Stimulated activated effector memory CD8-positive, alpha-beta T cell treated with anti-CD3 and anti-CD28 coated beads, Interleukin-12 subunit alpha, Interleukin-12 subunit beta, amount 100 ng/mL, for 72 hours (primary cell): ENCODE data around the gene PDILT.

ENCODE experiments used
- ATAC-seq: fragments of 150-1000 bp; cut with Tn5 transposase; 2 replicates; pipeline ENCODE4 v1.10.0; 2021
- DNase-seq, 2 donors: peaks; one replicate each; pipeline ENCODE4 v3.0.0; 2021 to 2022; ENCODE audit warnings: low spot score in 2 of 2
- H3K27ac Mint-ChIP-seq: one replicate; pipeline ENCODE4 v1.8.0; 2022; ENCODE audit warnings: mild to moderate bottlenecking, mixed read lengths
- H3K36me3 Mint-ChIP-seq: one replicate; pipeline ENCODE4 v1.8.0; 2022; ENCODE audit warnings: mild to moderate bottlenecking, mixed read lengths
- H3K4me1 Mint-ChIP-seq: one replicate; pipeline ENCODE4 v1.8.0; 2022; ENCODE audit warnings: mixed read lengths
- H3K4me3 Mint-ChIP-seq: one replicate; pipeline ENCODE4 v1.8.0; 2022; ENCODE audit warnings: mild to moderate bottlenecking, mixed read lengths
- H3K9me3 Mint-ChIP-seq: one replicate; pipeline ENCODE4 v1.8.0; 2022; ENCODE audit warnings: mixed read lengths

PDILT gene

DNA sequence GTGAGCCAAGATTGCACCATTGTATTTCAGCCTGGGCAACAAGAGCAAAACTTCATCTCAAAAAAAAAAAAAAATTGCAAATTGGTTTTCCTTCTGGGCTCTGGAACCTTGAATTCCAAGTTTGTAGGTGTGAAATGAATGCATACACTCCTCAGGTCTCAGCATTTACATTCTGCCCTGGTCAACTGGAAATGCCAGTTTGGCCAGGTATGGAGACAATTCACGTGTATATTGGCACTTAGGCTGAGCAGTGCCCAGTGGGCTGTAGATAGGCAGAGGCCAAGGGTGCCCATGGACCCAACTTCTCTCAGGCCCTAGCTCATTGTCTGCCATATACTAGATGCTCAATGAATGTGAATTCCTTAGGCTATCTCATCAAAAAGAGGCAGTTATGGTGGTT is 15.7 kb downstream of the PDILT start:
- H3K9me3 Mint-ChIP-seq, result no peaks in the 10 kb centered on the region
- DNase-seq (no peak), ATAC-seq (no peak)
- H3K27ac Mint-ChIP-seq, result no peak overlapping the region
- H3K4me1 Mint-ChIP-seq, result no peaks in the 10 kb centered on the region
- H3K4me3 Mint-ChIP-seq, result no peak overlapping the region
- H3K36me3 Mint-ChIP-seq, result no peaks in the 10 kb centered on the region

DNA sequence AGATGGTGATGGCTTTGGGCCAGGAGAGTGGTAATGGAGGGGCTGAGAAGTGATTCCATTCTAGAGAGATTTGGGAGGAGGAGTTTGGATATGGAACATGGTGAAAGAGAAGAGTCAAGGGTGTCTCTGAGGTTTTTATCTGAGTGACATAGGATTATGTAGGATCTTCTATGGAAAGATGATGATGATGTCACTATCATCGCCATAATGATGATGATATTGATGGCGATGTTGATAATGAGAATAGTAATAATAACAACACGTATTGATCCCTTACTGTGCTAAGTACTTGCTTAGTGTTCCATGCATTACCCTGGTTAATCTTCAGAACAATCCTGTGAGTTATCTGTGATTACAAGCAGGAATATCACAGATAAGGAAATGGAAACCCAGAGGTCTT is 16.6 kb downstream of the PDILT start:
- DNase-seq (no peak), ATAC-seq (no peak)
- Mint-ChIP-seq H3K27ac (no peak overlapping the region), H3K36me3 (no peaks in the 10 kb centered on the region), H3K4me3 (no peak overlapping the region), H3K9me3 (no peaks in the 10 kb centered on the region), H3K4me1 (no peaks in the 10 kb centered on the region)

DNA sequence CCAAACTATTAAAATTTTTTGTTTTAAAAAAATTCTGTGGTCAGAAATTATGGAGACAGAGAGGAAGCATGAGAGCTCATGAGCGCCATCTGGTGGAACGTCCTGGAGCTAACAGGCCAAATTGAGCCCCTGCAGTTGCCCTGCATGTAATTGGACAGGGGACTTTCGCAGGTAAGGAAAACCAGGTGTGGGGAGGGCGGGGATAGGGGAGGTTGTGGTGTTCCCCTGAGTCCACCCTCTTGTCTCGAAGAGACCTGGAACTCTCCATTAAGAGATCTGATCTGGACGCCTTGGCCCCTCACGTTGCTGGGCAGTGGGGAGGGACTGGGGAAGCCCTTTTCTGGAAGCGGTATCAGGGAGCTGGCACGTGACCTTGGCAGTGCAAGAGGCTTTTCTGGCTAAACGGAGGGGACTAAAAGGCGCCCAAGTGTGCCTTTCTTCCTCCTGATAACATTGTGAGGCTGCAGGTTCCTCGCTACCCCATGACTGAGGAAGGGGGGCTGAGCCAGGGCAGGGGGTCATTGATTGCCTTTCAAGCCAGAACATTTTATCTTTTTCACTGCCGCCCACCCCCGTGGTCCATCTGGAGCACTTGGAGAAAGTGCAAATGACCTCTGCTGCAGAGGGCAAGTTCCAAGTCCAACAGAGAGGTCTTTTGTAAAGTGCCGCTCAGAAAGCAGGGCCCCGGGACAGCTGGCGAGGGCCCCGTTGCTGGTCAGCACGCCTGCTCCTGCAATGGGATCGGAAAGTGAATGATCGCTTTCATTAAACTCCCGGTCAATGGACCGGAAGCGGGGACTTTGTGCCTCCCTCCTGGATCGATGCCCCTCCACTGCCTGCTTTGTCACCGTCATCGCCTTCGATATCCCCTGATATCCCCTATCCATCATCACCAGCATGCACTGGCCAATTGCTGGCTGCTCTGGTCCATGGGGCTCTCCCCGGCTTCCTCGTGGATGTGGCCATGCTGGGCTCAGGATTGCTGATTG is 18.4 kb downstream of the PDILT start:
- Mint-ChIP-seq H3K27ac (no peak overlapping the region), H3K9me3 (no peaks in the 10 kb centered on the region), H3K36me3 (no peaks in the 10 kb centered on the region), H3K4me1 (no peaks in the 10 kb centered on the region), H3K4me3 (no peak overlapping the region)
- ATAC-seq (no peak), DNase-seq (peak; percentile 24 to 69)

DNA sequence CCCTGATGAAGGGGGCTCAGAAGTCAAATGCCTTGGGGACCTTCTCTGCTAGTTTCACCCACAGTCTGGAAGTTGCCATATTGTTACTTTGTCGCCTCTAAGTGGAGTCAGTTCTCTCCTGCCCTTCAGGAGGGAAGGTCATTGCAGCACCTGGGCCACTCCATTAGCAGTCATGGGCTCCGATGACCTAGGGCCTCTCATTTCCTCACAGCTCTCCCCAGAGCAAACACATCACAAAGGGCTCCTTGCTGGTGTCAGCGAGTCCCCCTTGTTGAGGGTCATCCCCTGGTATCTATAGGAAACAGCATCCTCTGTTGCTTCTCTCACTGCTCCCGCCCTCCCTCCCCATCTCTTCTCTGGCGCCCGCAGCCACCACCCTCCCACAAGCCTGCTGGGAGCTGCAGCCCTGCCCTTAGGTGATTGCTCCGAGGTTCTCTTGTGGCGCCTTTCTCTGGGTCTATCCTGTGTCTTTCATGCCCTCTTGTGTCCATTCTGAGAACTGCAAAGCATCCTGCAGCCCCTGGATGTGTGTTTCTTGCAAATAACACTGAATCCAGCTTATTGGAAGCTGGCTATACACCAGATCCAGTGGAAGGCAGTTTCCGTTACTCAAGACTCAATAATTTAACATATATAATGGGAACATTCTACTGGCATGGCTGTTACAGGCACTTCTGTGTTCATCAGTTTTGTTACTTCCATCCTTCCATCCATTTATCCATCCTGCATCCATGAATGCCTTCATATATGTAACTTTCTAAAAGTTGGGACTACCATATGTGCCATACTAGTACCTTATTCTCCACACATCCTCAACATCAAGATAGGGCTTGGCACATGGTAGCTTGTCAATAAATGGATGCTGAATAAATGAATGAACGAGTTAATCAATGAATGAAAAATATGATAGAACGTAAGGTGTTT is 21.2 kb downstream of the PDILT start:
- no peaks in the 10 kb centered on the region for H3K36me3 Mint-ChIP-seq
- DNase-seq, result peak; percentile 12 to 68
- H3K9me3 Mint-ChIP-seq, result no peaks in the 10 kb centered on the region
- ATAC-seq, result peak; percentile 71
- H3K4me1 Mint-ChIP-seq, result no peaks in the 10 kb centered on the region
- no peak overlapping the region for H3K4me3 Mint-ChIP-seq
- H3K27ac Mint-ChIP-seq, result no peak overlapping the region

DNA sequence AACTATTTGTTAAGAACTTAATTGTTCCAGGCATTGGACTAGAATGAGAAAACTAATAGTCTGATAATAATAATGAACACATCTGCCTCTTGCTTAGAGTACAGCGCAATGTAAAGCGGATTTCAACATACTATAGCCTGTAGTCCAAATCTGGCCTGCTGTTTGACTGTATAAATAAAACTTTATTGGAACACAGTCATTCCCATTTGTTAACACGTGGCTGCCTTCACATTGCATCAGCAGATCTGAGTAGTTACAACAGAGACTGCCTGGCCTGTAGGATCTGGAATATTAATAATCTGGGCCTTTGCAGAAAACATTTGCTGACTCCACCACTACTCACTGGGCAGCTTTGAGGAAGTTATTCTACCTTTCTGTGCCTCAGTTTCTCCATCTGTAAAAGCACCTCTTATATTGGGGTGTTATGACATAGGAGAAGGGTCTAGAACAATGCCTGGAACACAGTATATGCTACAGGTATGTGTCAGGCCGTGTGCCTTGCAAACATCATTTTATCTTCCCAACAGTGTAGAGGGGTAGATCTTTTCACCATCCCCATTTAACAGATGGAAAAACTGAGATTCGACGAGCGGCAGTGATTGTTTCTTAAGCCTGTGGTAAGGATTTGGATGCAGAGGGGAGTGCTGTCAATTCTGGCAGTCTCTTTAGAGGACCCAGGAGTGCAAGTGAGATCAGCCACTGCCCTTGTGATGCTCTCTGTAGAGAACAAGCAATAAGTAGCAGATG is 22.2 kb downstream of the PDILT start:
- DNase-seq, result no peak

DNA sequence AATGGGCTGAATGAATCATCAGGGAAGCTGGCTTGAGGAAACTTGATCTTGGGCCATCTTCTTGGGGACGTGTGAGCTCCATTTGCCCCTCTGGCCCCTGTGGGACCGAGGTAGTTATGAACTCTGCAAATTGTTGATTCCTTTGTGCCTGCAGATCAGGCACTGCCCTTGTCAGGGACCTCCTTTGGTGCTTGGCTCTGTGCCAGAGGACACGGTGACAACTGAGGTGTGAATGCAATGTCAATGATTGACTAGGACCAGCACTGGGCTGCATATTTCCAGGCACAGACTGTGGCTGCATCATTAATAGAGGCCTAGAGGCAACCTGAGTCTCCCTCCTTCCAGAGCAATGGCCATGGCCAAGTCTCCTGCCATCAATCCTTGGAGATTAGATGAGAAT is 23.8 kb downstream of the PDILT start:
- no peak for DNase-seq
- no peak overlapping the region for H3K4me3 Mint-ChIP-seq
- H3K4me1 Mint-ChIP-seq, result no peaks in the 10 kb centered on the region
- H3K36me3 Mint-ChIP-seq, result no peaks in the 10 kb centered on the region
- H3K27ac Mint-ChIP-seq, result no peak overlapping the region
- no peak for ATAC-seq
- no peaks in the 10 kb centered on the region for H3K9me3 Mint-ChIP-seq

More for the DNA sequence above, 22.2 kb downstream of the PDILT start:
- H3K36me3 Mint-ChIP-seq, result no peaks in the 10 kb centered on the region
- no peak for ATAC-seq
- no peak overlapping the region for H3K27ac Mint-ChIP-seq
- H3K4me3 Mint-ChIP-seq, result no peak overlapping the region
- H3K4me1 Mint-ChIP-seq, result no peaks in the 10 kb centered on the region
- no peaks in the 10 kb centered on the region for H3K9me3 Mint-ChIP-seq

DNA sequence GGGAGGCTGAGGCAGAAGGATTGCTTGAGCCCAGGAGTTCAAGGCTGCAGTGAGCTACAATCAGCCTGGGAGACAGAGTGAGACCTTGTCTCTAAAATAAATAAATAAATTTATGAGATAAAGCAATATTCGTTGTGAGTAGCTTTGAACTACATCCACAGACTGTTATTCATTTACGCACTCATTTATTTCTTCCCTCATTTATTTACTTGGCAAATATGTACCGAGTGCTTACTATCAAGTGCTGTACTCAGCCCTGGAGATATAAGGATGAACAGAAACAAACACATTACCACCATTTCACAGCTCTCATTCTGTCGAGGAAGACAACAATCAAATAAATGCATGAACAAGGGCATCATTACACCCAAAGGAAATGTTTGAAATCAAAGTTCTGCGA is 27.4 kb downstream of the PDILT start:
- Mint-ChIP-seq H3K9me3 (no peaks in the 10 kb centered on the region), H3K36me3 (no peaks in the 10 kb centered on the region), H3K4me3 (no peak overlapping the region), H3K4me1 (no peaks in the 10 kb centered on the region), H3K27ac (no peak overlapping the region)
- DNase-seq (no peak), ATAC-seq (no peak)

DNA sequence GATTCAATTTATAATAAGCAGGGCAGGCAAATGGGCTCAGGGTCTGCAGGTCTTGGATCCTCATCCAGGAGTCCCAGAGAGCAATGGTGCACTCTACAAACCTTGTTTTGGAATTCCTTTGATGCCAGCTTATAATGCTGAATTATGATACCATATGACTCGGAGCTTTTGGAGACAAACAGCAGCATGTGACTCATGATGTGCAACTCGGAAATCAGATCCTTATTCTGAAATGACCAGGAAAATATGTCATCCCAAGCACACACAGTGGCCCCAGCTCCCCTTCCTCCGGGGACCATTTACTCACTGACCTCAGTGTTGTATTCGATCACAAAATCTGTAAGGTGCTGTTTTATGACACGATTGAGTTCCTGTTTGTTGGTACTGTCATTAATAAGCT is 31.8 kb downstream of the PDILT start:
- no peak for ATAC-seq
- Mint-ChIP-seq H3K4me3 (no peak overlapping the region), H3K36me3 (no peaks in the 10 kb centered on the region), H3K27ac (no peak overlapping the region), H3K9me3 (no peaks in the 10 kb centered on the region), H3K4me1 (no peaks in the 10 kb centered on the region)
- DNase-seq, result no peak

DNA sequence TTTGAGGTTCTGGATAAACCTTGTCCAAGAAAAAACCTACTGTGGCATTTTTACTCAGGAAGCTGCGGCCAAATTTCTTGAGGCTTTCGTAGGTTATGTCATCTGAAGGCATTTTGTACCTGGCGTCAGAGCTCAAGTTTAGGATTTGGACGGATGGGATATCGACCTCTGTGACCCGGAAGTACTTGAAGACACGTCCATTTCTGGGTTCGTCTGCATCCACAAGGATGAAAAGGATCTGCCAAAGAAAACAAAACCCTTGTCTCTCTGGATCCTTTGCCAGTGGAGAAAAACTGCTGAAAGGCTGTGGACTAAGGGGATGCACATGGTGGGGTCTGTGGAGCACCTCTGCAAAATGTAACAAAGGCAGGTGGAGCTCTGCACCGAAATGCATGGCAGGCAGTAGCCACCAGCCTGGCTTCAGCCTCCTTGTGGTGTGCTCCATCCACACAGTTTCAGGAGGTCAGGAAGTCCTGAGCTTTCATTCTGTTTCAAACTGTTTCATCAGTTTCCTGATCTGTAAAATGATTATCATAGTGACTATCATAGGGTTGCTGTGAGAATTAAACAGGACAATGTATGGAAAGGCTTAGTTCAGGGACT is 35.0 kb downstream of the PDILT start:
- Mint-ChIP-seq H3K4me3 (no peak overlapping the region), H3K27ac (no peak overlapping the region), H3K36me3 (no peaks in the 10 kb centered on the region), H3K4me1 (no peaks in the 10 kb centered on the region), H3K9me3 (peaks cover 3% of the 10 kb centered on the region)
- no peak for ATAC-seq
- DNase-seq, result no peak

DNA sequence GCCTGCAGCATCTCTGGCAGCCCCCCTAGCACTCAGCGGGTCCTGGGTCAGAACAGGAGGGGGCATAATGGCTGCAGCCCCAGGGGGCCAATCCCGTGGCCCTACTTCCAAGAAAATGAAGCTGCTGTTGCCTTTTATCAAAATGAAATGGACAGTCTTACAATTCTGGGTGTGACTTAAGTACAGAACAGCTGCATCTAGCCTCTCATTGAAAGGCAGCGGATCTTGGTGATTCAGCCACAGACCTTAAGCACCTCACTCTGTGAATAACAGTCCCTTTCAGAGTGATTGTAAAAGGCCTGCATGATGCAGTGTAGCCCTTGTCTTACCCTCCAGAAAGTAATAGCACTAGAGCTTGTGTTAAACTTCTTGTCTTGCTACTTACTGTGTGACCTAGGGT is 40.5 kb downstream of the PDILT start:
- H3K9me3 Mint-ChIP-seq, result peaks cover 3% of the 10 kb centered on the region
- DNase-seq (no peak), ATAC-seq (no peak)
- H3K4me1 Mint-ChIP-seq, result no peaks in the 10 kb centered on the region
- no peaks in the 10 kb centered on the region for H3K36me3 Mint-ChIP-seq
- H3K4me3 Mint-ChIP-seq, result no peak overlapping the region
- H3K27ac Mint-ChIP-seq, result no peak overlapping the region

DNA sequence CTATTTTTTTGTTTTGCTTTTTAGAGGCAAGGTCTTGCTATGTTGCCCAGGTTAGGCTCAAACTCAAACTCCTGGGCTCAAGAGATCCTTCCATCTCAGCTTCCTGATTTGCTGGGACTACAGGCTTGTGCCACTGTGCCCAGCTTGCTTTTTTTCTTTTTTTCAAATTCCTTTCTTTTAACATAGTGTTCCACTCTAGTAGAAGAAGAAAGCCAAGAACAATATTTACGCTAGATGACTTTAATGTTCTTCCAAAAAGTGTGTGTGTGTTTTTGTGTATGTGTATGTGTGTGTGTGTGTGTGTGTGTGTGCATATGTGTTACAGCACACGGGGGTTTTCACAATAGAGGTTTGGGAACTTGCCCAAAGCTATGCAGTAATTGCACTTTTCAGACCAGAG is 41.3 kb downstream of the PDILT start:
- H3K4me1 Mint-ChIP-seq, result no peaks in the 10 kb centered on the region
- H3K4me3 Mint-ChIP-seq, result no peak overlapping the region
- H3K9me3 Mint-ChIP-seq, result peaks cover 3% of the 10 kb centered on the region
- DNase-seq (no peak), ATAC-seq (no peak)
- H3K27ac Mint-ChIP-seq, result no peak overlapping the region
- no peaks in the 10 kb centered on the region for H3K36me3 Mint-ChIP-seq

DNA sequence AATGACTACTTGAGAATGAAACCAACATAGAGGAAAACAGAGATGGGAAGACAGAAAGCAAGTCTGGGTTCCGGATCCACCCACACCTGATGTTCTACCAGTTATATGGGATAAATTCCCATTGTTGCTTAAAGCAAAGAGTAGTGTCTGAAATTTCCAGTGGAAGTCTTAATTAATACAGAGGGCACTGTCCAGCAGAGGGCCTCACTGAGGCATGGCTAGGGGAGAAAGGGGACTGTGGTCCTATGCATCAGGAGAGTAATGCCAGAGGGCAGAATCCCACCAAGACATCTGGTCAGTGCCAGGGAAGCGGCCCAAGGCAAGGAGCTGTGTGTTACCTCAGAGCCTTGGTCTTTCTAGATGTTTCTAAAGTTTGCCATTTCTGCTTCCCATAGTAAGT is 44.5 kb downstream of the PDILT start:
- peaks cover 3% of the 10 kb centered on the region for H3K9me3 Mint-ChIP-seq
- DNase-seq (no peak), ATAC-seq (no peak)

DNA sequence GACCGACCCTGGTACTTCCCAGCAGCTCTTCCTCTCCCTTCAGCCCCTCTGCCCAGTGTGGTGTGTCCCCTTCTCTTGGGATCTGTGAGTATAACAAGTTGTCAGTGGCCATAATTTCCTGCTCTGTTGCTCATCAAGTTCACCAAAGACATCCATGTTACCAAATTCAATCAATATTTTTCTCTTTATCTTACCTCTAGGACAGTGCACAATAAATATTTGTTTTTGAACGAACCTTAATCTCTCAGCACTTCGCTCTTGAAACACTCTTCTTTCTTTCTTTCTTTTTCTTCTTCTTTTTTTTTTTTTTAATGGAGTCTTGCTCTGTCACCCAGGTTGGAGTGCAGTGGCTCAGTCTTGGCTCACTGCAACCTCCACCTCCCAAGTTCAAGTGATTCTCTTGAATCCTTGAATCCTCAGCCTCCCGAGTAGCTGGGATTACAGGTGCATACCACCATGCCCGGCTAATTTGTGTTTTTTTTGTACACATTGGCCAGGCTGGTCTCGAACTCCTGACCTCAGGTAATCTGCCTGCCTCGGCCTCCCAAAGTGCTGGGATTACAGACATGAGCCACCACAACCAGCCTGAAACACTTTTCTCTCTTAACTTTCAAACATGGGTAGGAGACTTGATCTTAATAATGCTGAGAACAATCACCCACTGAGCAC is 49.3 kb downstream of the PDILT start:
- no peaks in the 10 kb centered on the region for H3K4me1 Mint-ChIP-seq
- ATAC-seq, result no peak

More for the DNA sequence above, 44.5 kb downstream of the PDILT start:
- Mint-ChIP-seq H3K4me1 (no peaks in the 10 kb centered on the region), H3K27ac (no peak overlapping the region), H3K4me3 (no peak overlapping the region), H3K36me3 (no peaks in the 10 kb centered on the region)

DNA sequence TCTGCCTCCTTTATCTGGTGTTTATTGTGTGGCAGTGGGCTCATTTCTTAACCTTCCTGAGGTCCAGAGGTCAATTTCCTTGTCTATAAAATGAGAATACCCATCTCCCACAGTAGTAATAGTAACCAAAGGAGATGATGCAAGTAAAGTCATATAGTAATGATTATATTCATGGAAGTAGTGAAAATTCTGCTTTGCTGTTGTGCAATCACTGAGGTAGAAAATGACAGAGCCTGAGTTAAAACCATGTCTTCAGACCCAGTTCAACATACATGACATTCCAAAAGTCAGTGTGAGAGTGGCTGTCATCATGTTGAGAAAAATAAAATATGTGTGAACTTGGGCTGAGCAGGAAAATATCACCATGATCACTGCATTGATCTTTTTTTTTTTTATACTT is 51.2 kb downstream of the PDILT start:
- DNase-seq (no peak), ATAC-seq (no peak)
- H3K9me3 Mint-ChIP-seq, result peaks cover 4% of the 10 kb centered on the region
- no peaks in the 10 kb centered on the region for H3K4me1 Mint-ChIP-seq
- no peak overlapping the region for H3K4me3 Mint-ChIP-seq
- no peaks in the 10 kb centered on the region for H3K36me3 Mint-ChIP-seq
- H3K27ac Mint-ChIP-seq, result no peak overlapping the region

More for the DNA sequence above, 49.3 kb downstream of the PDILT start:
- Mint-ChIP-seq H3K9me3 (peaks cover 4% of the 10 kb centered on the region), H3K4me3 (no peak overlapping the region), H3K36me3 (no peaks in the 10 kb centered on the region), H3K27ac (no peak overlapping the region)
- no peak for DNase-seq
